ENCODE data around the gene CEP43.
A peak's percentile ranks its signal among the peaks of the same experiment; 100 is the strongest.

Gene CEP43

DNA sequence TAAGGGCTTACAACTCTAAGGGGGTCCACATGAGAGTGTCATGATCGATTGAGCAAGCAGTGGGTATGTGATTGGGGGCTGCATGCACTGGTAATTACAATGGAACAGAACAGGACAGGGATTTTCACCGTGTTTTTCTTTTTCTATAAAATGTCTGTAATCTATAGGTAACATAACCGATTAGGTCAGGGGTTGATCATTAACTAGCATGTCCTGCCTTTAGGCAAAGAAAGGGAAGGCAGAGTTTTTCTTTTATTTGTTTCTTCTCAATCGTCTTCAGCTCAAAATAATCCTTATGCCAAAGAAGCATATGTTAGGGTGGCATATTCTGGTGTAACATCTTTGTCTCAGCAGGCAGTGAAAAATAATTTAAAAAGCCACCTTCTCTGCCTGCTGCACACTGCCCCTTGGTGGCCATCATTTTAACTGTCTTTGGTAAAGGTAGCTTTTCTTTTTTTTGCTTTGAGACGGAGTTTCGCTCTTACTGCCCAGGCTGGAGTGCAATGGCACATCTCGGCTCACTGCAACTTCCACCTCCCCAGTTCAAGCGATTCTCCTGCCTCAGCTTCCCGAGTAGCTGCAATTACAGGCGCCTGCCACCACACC lies 9.7 kb upstream of the CEP43 start:
- no peak overlapping the region for H3K9ac ChIP-seq (ENCODE audit: low read length in 2 of 2)
- no peak overlapping the region for H3K27ac ChIP-seq (ENCODE audit: low read length)
- no peaks in the 10 kb centered on the region for H3K27me3 ChIP-seq (ENCODE audit: control insufficient read depth in 1 of 2, insufficient read depth in 2 of 2, low read length in 2 of 2)
- H3K4me3 ChIP-seq (ENCODE audit: low read length in 2 of 2): no peak overlapping the region
- no peaks in the 10 kb centered on the region for H3K9me3 ChIP-seq (ENCODE audit: control insufficient read depth in 2 of 2, low read length in 2 of 2)
- no peaks in the 10 kb centered on the region for H3K36me3 ChIP-seq (ENCODE audit: control insufficient read depth in 2 of 2, insufficient read depth in 2 of 2, low read length in 2 of 2)
- H3K4me1 ChIP-seq (ENCODE audit: control insufficient read depth, insufficient read depth, low read length): no peaks in the 10 kb centered on the region

DNA sequence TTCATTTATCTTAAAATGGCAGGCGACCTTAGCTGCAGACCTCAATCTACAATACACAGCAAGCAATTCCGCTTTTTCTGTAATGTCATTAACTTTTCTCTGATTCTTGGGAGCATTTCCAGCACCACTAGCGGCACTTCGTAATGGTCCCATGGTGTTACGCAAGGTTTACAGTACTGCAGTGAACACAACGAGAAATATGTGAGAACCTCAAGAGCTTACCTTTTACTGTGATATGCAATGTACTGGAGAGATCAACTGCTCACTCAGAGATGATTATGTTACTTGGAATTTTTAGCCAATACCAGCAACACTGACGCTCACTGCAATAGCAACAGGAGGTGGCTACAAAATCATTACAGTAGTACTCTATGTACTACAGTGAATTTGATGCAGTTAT lies 2.8 kb upstream of the CEP43 start:
- H3K36me3 ChIP-seq (ENCODE audit: control insufficient read depth in 2 of 2, insufficient read depth in 2 of 2, low read length in 2 of 2): no peaks in the 10 kb centered on the region
- H3K9ac ChIP-seq (ENCODE audit: low read length in 2 of 2): no peak overlapping the region
- H3K27me3 ChIP-seq (ENCODE audit: control insufficient read depth in 1 of 2, insufficient read depth in 2 of 2, low read length in 2 of 2): no peaks in the 10 kb centered on the region
- no peak overlapping the region for H3K4me3 ChIP-seq (ENCODE audit: low read length in 2 of 2)
- H3K4me1 ChIP-seq (ENCODE audit: control insufficient read depth, insufficient read depth, low read length): peaks cover 14% of the 10 kb centered on the region
- no peaks in the 10 kb centered on the region for H3K9me3 ChIP-seq (ENCODE audit: control insufficient read depth in 2 of 2, low read length in 2 of 2)
- H3K27ac ChIP-seq (ENCODE audit: low read length): no peak overlapping the region

DNA sequence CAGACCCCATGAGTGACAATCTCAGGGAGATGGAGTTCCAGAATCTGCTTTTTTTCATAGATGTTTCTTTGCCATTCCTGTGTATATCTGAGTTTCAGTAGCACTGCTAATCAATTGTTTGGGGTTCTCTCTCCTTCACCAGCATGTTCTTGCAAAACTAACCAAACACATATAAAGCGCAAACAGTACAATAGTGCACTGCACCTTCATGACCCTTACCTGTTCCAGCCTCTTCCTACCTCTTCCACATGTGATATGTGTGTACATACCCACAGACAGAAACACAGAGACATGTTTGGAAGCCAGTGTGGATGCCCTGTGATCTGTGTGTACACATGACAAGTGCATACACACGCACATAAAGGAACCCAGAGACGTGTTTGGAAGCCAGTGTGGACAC lies 1.8 kb upstream of the CEP43 start:
- no peaks in the 10 kb centered on the region for H3K27me3 ChIP-seq (ENCODE audit: control insufficient read depth in 1 of 2, insufficient read depth in 2 of 2, low read length in 2 of 2)
- H3K27ac ChIP-seq (ENCODE audit: low read length): no peak overlapping the region
- peaks cover 14% of the 10 kb centered on the region for H3K4me1 ChIP-seq (ENCODE audit: control insufficient read depth, insufficient read depth, low read length)
- H3K9ac ChIP-seq (ENCODE audit: low read length in 2 of 2): peak overlapping the region; percentile 19 to 68
- no peaks in the 10 kb centered on the region for H3K9me3 ChIP-seq (ENCODE audit: control insufficient read depth in 2 of 2, low read length in 2 of 2)
- peak overlapping the region; percentile 49 to 85 for H3K4me3 ChIP-seq (ENCODE audit: low read length in 2 of 2)
- H3K36me3 ChIP-seq (ENCODE audit: control insufficient read depth in 2 of 2, insufficient read depth in 2 of 2, low read length in 2 of 2): no peaks in the 10 kb centered on the region

DNA sequence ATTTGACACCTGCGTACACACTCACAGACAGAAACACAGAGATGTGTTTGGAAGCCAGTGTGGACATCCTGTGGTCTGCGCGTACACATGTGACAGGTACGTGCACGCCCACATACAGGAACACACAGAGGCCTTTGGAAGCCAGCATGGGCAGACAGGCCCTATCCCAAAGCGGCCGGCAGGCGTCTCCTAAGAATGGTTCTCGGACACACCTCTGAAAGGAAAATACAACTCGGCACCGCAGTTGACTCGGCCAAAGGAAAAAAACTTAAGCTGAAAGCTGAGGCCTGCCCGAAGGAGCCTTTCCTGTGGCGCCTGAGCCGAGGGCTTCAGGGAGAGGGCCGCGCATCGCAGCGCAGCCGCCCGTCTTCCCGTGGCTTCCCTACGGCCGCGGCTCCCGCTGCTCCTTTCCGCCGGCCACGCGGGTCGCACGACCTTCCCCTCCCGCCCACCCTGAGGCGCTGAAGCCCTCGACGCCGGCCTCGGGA lies 1.4 kb upstream of the CEP43 start:
- Histone ChIP-seq H3K4me1 (ENCODE audit: control insufficient read depth, insufficient read depth, low read length) (peaks cover 14% of the 10 kb centered on the region), H3K4me3 (ENCODE audit: low read length in 2 of 2) (peak overlapping the region; percentile 49 to 85), H3K36me3 (ENCODE audit: control insufficient read depth in 2 of 2, insufficient read depth in 2 of 2, low read length in 2 of 2) (no peaks in the 10 kb centered on the region), H3K9ac (ENCODE audit: low read length in 2 of 2) (peak overlapping the region; percentile 19 to 68), H3K27ac (ENCODE audit: low read length) (no peak overlapping the region), H3K27me3 (ENCODE audit: control insufficient read depth in 1 of 2, insufficient read depth in 2 of 2, low read length in 2 of 2) (no peaks in the 10 kb centered on the region), H3K9me3 (ENCODE audit: control insufficient read depth in 2 of 2, low read length in 2 of 2) (no peaks in the 10 kb centered on the region)

DNA sequence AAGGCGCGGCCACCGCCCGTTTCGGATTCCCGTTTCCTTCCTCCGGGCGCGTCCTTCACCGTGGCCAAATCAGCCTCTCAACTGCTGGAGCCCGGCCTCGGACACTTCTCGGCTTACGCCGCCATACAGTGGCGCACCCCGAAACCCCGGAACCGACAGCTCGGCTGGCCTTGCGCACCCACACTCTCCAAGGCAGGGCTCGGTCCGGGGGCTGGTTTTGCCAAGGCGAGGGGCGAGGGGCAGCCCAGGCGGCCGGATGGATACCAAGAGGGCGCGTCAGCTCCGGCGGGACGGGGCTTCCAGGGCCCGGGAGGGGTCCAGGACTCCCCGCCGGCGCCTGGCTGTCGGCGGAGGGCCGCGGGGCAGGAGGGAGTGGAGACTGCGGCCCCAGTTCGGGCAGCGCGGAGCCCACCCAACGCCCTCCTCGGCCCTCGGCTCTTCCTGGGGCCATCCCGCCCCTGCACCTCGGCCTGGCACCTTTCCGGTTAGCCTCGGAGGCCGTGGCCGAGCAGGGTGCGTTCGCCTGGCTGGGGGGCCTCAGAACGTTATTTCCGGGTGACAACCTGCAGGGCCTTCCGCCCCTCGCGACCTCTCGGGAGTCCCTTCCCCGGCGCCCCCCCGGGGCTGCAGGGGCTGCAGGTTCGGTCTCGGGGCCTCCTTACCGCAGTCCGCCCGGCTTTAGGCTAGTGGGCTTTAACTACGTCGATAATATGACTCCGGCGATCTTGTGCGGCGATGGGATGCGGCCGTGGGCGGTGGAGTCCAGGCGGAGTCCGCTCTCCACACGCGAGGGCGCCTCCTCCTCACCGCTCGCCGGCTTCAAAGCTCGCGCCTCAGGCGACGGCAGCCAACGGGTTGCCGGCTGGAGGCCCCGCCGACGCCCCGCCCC lies 697 bp upstream of the CEP43 start:
- Histone ChIP-seq H3K9ac (ENCODE audit: low read length in 2 of 2) (peak overlapping the region in 1 of 2 donors; percentile 42), H3K9me3 (ENCODE audit: control insufficient read depth in 2 of 2, low read length in 2 of 2) (no peaks in the 10 kb centered on the region), H3K27ac (ENCODE audit: low read length) (no peak overlapping the region), H3K4me3 (ENCODE audit: low read length in 2 of 2) (peak overlapping the region; percentile 85 to 88), H3K4me1 (ENCODE audit: control insufficient read depth, insufficient read depth, low read length) (peaks cover 14% of the 10 kb centered on the region), H3K27me3 (ENCODE audit: control insufficient read depth in 1 of 2, insufficient read depth in 2 of 2, low read length in 2 of 2) (no peaks in the 10 kb centered on the region), H3K36me3 (ENCODE audit: control insufficient read depth in 2 of 2, insufficient read depth in 2 of 2, low read length in 2 of 2) (no peaks in the 10 kb centered on the region)

DNA sequence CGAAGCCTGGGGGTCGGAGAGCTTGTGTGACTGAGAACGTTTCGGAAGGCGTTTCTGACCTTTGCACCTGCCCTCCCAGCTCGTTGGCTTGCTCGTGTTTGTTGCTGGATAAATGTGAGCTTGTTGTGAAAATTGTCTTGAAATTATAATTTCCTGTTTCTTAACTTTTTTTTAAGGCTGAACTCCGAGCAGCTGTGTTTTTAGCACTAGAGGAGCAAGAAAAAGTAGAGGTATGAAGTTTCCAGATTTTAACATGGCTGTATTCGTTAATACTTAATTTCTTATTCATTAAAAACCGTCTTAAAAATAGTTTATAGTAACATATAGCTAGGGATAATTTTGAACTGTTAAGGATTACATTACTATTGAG lies 672 bp downstream of the CEP43 start:
- Histone ChIP-seq H3K4me1 (ENCODE audit: control insufficient read depth, insufficient read depth, low read length) (peaks cover 14% of the 10 kb centered on the region), H3K9me3 (ENCODE audit: control insufficient read depth in 2 of 2, low read length in 2 of 2) (no peaks in the 10 kb centered on the region), H3K4me3 (ENCODE audit: low read length in 2 of 2) (peak overlapping the region; percentile 82 to 85), H3K27me3 (ENCODE audit: control insufficient read depth in 1 of 2, insufficient read depth in 2 of 2, low read length in 2 of 2) (no peaks in the 10 kb centered on the region), H3K27ac (ENCODE audit: low read length) (no peak overlapping the region), H3K9ac (ENCODE audit: low read length in 2 of 2) (peak overlapping the region; percentile 67 to 68), H3K36me3 (ENCODE audit: control insufficient read depth in 2 of 2, insufficient read depth in 2 of 2, low read length in 2 of 2) (no peaks in the 10 kb centered on the region)

DNA sequence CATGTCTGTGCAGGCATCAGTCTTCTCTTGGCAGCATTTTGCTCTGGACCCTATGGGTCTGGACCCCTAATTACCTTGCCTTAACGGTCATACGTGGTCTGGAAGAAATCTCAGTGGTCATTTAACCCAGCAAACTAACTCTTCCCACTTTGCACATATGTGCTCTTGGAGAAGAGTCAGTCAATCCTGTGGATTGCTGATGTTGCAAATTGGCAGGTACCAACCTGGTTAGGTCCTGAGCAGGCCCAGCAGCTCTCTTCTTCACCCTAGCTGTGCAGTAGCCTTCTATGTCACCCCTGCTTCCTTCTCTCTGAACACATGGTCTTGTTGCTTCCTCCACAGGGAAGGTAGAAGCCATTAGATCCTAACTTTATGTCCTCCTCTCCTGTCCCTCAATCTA lies 1.6 kb downstream of the CEP43 start:
- H3K27ac ChIP-seq (ENCODE audit: low read length): no peak overlapping the region
- no peaks in the 10 kb centered on the region for H3K9me3 ChIP-seq (ENCODE audit: control insufficient read depth in 2 of 2, low read length in 2 of 2)
- H3K4me1 ChIP-seq (ENCODE audit: control insufficient read depth, insufficient read depth, low read length): peaks cover 14% of the 10 kb centered on the region
- H3K36me3 ChIP-seq (ENCODE audit: control insufficient read depth in 2 of 2, insufficient read depth in 2 of 2, low read length in 2 of 2): no peaks in the 10 kb centered on the region
- no peaks in the 10 kb centered on the region for H3K27me3 ChIP-seq (ENCODE audit: control insufficient read depth in 1 of 2, insufficient read depth in 2 of 2, low read length in 2 of 2)
- no peak overlapping the region for H3K9ac ChIP-seq (ENCODE audit: low read length in 2 of 2)
- no peak overlapping the region for H3K4me3 ChIP-seq (ENCODE audit: low read length in 2 of 2)

DNA sequence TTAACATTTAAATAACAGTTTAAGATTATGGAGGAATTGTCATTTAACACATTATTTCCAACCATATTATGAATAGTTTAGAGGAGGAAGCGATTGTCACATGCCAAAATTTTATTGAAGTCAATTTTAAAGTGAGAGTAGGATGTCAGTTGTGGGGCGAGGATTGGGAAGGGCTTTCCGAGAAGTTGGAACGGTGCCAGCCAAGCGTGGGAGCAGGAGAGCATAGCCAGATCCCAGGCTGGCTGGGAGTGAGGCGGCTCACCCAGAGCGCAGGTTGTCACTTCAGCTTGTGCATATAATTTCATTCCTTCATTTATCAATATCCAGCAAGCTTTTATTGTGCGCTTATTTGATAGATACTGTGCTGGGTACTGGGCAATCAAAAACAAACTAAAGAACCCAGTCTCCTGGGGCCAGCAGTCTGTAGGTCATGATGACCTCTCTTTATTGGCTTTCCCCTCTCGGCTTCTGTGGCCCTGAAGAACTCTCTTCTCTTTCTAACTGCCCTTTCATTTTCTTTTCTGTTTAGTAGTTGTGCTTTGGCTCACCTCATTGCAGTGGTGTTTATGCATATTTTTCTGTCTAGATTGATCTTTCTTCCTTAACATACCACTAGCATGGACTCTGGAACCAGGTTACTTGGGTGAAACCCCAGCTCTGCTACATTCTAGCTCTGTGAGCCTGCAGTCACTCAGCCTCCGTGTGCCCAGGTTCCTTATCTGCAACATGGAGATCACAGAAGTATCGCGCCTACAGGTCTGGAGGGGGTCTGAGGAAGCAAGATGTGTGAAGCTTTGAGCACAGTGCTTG lies 6.4 kb downstream of the CEP43 start:
- Histone ChIP-seq H3K4me1 (ENCODE audit: control insufficient read depth, insufficient read depth, low read length) (peaks cover 3% of the 10 kb centered on the region), H3K9ac (ENCODE audit: low read length in 2 of 2) (no peak overlapping the region), H3K27ac (ENCODE audit: low read length) (no peak overlapping the region), H3K27me3 (ENCODE audit: control insufficient read depth in 1 of 2, insufficient read depth in 2 of 2, low read length in 2 of 2) (no peaks in the 10 kb centered on the region), H3K4me3 (ENCODE audit: low read length in 2 of 2) (no peak overlapping the region), H3K9me3 (ENCODE audit: control insufficient read depth in 2 of 2, low read length in 2 of 2) (no peaks in the 10 kb centered on the region), H3K36me3 (ENCODE audit: control insufficient read depth in 2 of 2, insufficient read depth in 2 of 2, low read length in 2 of 2) (peaks cover 0 to 2% of the 10 kb centered on the region in 2 donors)

DNA sequence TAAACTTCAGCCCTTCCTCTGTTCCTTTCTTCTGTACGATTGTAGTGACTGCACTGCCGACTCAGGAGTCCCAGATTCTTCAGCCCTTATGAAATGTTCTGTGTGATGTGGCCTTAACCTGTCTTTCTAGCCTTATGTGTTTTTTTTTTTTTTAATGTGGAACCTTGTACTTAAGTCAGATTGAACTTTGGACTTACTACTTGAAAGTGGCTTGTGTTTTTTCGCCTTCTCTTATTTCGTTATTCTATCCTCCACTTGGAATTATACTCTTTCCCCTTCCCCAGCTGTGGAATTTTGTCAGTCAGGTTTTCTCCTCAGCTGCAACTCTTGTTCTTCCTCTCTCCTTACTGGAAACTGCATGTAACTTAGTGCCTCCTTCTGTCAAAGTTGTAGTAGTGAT lies 8.8 kb downstream of the CEP43 start:
- no peak overlapping the region for H3K9ac ChIP-seq (ENCODE audit: low read length in 2 of 2)
- H3K9me3 ChIP-seq (ENCODE audit: control insufficient read depth in 2 of 2, low read length in 2 of 2): no peaks in the 10 kb centered on the region
- no peaks in the 10 kb centered on the region for H3K4me1 ChIP-seq (ENCODE audit: control insufficient read depth, insufficient read depth, low read length)
- no peak overlapping the region for H3K27ac ChIP-seq (ENCODE audit: low read length)
- no peak overlapping the region for H3K4me3 ChIP-seq (ENCODE audit: low read length in 2 of 2)
- peaks cover 9 to 11% of the 10 kb centered on the region in 2 donors for H3K36me3 ChIP-seq (ENCODE audit: control insufficient read depth in 2 of 2, insufficient read depth in 2 of 2, low read length in 2 of 2)
- no peaks in the 10 kb centered on the region for H3K27me3 ChIP-seq (ENCODE audit: control insufficient read depth in 1 of 2, insufficient read depth in 2 of 2, low read length in 2 of 2)

DNA sequence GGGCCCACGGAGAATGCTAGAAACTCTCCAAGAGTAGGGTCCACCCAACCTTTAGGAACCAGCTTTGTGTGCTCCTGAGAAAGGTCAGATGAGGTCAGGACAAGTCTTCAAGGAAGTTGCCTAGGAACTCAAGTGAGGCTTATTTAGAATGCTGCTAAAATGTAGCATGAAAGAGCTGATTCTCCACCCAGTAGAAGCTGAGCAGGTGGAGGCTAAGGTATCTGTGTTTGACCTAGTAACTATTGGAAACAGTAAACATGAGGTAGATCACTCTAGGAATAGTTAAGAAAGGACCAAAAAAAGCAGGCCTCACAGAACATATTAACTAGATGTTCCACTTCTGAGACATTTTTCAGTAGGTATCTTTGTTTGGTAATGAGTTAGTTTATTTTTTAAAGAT lies 13.9 kb downstream of the CEP43 start:
- no peak overlapping the region for H3K27ac ChIP-seq (ENCODE audit: low read length)
- H3K4me3 ChIP-seq (ENCODE audit: low read length in 2 of 2): no peak overlapping the region
- no peak overlapping the region for H3K9ac ChIP-seq (ENCODE audit: low read length in 2 of 2)
- peaks cover 2% of the 10 kb centered on the region for H3K4me1 ChIP-seq (ENCODE audit: control insufficient read depth, insufficient read depth, low read length)
- H3K36me3 ChIP-seq (ENCODE audit: control insufficient read depth in 2 of 2, insufficient read depth in 2 of 2, low read length in 2 of 2): peaks cover 14 to 18% of the 10 kb centered on the region in 2 donors
- no peaks in the 10 kb centered on the region for H3K27me3 ChIP-seq (ENCODE audit: control insufficient read depth in 1 of 2, insufficient read depth in 2 of 2, low read length in 2 of 2)
- no peaks in the 10 kb centered on the region for H3K9me3 ChIP-seq (ENCODE audit: control insufficient read depth in 2 of 2, low read length in 2 of 2)

All from stomach smooth muscle (tissue), 2 donors.